NCI-H146 treated with DMSO at 0.1 percent for 48 hours (cell line): ENCODE results near the gene PC.

ENCODE experiments used
- DNase-seq: peaks from one replicate; lab custom pipeline; 2025; ENCODE audit not compliant: unreplicated experiment; lab: John Stamatoyannopoulos, UW

Gene PC

DNA sequence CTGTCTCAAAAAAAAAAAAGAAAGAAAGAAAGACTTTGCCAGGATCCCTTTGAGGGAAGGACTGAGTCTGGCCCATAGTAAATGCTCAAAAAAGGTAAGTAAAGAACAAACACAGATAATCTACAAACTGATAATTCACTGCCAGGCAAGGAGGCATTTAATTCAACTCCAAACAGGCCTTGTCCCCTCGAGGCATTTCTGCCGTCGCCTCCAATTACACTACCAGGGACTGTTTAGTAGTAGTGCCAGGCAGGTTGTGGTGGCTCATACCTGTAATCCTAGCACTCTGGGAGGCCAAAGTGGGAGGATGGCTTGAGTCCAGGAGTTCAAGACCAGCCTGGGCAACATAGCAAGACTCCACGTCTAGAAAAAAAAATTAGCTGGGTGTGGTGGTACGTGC, 43.7 kb downstream of the PC start:
- no peak for DNase-seq

DNA sequence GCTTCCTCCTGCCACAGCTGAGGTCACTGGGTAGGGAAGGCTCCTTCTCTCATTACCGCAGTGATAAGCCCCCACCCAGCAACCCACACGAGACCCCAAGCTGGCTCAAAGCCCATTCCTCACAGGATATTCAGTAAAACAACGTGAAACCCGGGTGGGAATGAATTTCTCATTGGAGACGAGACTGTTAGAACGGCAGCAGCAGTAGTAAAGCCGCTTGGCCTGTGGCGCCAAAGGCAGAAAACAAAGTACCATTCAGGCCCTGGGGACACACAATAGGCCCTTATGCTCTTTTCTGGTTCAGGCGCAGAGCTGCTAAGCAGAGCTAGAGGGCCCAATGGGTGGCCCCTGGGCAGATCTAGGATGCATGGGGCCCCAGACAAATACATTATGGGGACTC, 45.3 kb downstream of the PC start:
- DNase-seq: no peak

DNA sequence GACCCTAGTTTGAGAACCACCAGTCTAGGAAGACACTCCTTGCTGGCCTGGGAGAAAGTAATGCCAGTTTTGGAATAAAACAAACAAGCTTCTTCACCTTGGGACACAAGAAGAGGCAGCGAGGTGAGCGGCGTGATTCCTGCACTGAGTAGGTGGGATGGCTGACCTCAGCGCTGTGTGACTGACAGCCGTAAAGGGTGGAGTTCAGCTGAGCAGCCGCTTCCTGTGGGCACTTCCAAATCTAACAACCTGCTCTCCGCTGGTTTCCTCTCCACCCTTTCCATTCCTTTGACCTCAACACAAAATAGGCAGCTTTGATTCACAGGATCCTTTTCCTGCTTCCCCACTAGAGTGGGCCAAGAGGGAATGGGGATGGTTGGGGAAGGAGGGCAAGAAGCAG, 45.8 kb downstream of the PC start:
- no peak for DNase-seq

DNA sequence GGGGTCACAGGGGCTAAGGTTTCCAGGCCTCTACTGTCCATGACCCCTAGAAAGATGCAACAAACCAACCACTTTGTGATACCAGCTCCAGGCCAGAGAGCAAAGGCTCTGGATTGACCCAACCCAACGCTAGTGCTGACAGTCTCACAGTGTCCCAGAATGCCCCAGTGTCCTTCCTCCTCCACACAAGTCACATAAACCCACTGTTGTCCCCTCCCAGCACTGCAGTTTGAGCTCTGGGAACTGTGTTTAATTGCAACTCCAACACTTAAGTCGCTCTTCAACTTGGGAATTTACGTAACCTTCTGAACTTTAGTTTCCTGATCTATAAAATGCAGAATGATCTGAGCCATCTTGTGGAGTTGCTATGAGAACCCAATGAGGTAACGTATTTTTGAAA, 47.5 kb downstream of the PC start:
- DNase-seq: no peak

DNA sequence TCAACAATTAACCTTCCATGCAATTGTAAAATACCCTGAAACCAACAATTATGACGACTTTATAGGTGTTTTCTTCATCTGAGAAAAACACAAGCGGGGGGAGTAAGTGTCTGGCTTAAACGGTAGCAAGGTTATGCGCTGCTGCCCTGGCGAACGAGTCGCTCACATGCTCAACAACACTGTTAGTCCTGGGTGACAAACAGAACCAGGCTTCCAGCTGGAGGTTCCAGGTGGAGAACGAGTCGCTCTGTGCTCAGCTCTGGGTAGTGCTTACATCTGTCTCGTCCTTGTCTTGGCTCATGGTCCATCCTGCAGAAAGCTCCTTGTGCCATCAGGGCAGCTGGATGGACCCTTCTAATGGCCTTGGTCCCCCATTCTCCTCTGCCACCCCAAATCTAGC, 48.2 kb downstream of the PC start:
- DNase-seq: no peak

DNA sequence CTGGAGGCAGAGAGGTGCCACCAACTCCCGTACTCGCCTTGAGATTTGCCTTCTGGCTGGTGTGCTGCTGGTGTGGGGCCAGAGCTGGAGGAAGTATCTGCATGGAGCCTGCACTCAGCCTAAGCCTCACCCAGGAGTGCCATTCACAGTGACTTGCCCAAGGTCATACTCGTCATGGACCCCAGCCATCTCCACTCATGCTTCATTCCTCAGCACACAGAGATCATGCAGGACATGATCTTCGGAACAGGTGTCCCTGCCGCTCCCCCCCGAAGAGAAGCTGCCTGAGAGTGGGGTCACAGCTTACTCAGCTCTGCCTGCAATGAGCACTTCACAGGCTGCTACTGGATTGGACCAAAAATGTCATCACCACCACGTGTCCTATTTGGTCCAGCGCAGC, 49.0 kb downstream of the PC start:
- no peak for DNase-seq

DNA sequence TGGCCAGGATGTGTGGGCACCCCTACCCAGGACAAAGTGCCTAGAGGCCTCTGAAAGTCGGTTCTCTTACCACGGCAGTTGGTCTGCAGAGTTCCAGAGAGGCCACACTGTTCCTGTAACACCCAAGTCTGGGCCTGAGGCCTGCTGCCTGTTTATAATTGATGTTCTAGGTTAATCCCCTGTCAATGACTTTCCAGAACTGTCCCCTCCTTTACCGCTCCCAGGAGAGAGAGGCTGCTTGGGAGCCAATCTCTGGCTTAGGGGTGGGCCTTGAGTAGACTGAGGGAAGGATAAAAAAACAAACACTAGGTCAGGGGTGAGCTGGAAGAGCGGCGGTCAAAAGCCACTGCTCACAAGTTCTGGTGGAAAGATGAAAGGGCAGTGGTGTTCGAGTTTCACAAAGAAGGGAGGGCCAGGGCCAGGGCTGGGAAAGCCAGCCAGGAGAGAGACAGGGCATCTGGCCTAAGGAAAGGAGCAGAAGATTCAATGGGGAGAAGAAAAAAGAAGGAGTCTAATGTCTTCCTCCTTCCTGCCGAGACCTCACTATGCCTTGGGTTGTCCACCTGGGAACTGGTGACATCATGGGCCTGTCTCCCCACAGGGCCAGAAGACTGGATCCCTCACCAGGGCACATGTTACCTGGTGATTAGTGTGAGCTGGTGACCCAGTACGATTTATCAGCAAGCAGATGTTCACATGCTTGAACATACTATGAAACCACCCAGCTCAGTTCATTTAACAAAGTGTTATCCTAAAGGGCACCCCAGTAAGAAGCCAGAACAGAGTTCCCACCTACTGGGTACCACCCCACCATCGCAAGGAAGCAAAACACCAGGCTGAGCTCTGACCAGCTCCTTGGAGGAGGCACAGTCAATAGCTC, 50.2 kb downstream of the PC start:
- no peak for DNase-seq

DNA sequence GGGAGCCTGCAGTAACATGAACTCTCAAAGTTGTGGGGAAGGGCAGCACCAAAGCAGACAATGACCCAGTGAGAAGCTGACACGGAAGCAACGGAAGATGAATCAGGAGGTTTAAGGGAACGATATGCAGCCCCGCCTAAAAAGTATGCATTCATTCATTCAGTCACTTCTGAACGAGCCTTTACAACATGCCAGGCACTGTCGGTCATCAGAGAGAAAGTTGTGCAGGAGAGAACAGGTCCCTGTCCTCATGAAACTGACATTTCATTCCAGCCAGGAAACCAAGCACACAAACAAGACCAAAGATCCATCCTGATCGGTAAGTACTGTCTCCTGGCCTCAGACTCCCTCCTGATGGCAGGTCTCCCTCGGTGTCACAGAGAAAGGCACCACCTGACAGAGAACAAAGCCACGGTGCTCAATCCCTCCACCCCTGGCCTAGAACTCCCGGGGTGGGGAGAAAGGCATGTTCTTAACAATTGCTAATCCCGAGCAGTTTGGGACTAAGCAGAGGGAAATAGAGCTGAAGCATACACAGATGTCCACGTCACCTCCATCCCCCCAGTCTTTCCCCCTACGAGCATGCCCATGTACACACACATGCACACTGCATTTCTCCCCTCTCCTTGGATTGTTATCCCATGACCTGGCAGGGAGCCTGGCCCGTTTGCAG, 52.0 kb downstream of the PC start:
- DNase-seq: no peak

DNA sequence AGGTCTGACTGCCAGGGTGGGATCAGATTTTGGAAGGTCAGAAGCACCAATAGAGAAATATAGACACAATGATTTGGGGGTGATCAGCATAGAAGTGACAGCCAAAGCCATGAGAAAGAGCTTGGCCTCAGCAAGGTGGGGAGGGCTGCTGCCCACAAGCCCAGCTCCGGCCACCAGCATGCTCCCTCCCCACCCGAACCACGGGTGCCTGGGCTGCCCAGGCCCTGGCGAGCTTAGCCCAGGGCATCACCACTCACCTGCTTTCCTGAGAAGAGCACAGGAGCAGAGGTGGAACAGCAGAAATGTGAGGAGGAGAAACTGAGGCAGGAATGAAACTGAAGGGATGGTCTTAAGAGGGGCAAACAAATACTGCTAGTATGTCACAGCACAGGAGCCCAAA, 52.6 kb downstream of the PC start:
- no peak for DNase-seq

DNA sequence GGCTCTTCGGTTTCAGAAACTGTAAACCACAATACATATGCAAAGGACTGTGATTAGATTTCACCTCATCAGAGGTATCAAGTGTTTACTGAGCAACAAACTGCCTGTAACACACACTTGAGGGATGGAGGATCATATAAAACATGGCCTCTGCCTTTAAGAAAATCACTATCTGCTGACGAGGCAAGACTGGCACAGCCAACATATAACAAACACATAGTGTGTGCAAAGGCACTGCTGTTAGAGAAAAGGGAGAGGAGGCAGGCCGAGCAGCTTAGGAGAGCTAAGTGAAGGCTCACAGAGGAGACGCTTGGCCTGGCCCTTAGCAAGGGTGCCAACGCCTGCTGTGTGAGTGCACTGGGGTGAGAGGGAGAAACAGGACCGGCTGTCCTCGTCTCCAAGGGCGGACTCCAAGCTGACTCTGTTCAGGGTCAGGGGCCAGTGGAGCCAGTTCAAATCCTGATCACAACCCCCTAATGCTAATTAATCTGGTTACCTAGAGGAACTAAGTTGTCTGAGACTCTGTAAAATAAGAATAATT, 53.1 kb downstream of the PC start:
- DNase-seq: no peak

DNA sequence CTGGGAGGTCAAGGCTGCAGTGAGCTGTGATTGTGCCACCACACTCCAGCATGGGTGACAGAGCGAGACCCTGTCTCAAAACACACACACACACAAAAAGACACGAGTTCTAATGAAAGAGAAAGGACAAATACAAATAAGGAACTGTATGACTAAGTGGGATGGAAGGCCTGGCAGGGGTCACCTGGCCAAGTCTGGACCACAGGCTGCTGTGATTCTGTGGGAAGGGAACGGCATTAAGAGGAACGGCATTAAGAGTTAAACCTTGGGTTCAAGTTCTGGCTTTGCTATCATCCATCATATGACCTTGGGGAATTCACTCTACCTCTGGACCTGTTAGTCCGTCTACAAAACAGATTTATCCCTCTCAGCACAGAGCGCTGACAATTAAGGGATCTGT, 53.6 kb downstream of the PC start:
- DNase-seq: no peak

DNA sequence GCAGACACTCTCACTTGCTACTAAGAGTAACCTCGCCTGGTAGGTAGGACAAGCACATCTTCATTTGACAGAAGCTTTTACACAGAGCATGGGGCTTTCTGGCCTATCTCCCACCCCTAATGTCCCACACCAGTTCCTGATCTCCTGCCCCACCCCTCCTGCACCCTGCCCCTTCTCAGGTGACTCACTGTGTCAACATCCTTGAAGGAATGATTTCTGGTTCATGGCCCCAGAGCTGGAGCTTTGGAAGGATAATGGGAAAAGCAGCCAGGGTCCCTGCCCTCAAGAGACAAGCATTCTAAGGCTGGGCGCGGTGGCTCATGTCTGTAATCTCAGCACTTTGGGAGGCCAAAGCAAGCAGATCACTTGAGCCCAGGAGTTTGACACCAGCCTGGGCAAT, 54.1 kb downstream of the PC start:
- DNase-seq: no peak

DNA sequence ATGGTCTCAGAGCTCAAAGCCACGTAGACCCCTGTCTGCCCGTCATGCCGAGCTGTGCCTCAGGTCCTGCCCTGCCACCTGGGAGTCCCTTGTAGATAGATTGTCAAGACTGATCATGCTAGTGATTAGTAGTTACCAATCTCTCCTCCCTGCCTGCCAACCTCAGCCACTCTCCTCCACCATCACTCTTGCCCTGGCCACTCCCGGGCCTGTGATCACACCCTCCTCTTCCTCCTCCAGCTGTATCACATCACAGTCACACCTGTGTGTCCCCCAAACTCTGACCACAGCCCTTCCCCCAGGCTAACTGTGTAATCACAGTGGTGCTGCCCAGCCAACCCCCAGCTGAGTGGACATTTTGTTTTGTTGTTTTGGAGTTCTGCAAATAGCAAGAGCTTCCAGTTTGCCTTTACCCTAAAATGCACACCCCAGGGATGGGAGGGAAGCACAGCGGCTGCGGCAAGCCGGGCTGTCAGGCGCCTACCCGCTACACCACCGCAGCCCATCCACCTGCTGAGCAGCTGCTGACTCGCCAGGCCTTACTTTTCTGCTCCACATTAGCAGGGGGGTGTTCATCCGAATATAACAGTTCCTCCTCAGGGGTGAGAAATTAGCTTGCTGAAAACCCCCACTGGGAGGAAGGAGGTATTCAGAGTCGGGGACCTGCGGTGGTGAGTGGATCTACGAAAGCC, 55.6 kb downstream of the PC start:
- DNase-seq: no peak

DNA sequence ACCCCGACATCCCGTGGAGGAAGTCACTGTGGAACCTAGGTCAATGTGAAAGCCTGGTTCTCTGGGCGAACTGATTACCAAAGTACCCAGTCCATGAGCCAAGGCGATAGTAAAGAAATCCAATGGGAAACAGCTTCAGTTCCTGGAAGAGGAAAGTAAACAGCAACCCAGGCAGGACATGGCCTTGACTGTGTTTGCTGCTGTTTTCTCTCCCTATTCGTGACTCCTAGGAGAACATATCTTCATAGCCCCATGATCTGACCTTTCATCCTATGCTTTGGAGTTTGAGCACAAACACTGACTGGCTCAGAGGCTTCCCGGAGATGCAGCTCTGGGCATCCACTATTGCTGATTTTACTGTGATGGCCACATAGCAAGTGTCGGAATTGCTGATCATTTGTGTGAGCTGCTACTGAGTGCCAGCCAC, 56.2 kb downstream of the PC start:
- DNase-seq: no peak

DNA sequence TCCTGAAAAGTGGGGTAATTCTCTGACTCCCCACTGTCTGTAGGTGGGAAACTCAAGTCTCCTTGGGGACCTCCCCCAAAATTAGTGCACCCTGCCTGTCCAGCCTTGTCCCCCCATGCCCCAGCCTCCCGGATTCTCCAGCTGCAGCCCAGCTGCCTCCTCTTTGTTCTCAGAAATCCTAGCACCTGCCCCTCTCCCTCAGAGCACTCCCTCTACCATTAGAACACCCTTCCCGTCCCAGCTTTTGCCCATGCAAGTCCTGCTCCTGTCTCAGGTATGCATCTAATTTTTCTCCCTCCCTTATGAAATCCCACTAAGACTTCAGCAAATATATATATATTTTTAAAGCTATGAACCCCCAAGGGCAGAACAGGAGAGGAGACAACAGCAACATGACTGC, 64.0 kb downstream of the PC start:
- peak; percentile 51 for DNase-seq

DNA sequence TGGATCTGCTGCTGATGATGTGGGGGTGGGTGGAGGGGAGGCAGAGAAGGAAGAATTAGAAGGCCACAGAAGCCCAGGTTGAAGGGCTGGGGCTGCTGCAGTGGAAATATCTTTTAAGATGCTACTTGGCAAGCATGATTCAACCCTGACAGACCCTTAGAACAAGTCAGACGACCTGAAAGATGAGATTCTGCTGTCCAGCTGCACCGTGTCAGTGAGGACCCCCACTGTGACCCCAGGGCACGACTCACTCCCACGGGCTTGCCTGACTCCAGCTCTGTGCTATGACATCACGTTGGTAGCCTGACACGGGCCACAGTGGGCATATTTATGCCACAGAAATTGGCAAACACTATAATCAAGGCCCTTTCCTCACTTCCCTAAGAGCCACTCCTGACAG, 65.3 kb downstream of the PC start:
- no peak for DNase-seq

DNA sequence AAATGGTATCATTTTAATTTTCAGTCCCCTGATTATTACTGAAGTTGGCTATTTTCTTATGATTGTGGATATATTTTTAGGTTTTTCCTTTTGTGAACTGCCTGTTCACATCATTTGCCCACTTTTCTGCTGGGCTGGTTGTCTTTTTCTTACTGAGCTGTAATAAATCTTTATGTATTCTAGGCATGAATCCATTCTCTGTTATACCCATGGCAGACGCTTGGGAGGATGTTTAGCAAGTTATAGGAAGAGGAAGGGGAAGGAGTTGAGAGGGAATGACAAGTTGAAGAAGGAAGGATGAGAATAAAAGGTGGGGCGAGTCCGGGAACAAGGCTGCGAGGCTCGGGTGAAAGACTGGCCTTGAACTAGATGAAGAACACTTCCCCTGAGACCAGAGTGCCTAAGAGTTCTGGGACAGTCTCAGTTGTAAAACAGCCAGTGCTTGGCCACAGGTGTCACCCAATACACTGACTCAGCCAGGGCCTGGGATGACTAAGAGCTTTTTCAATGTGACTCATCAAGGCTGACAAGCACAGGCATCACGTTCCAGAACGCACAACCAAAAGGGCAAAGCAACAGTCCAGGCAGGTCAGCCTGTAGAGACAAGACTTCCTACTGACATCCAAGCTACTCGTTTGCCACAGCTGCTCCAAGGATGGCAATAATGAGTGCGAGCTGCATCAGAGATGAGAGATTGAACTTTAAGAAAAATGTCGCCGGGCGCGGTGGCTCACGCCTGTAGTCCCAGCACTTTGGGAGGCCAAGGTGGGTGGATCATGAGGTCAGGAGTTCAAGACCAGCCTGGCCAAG, 66.1 kb downstream of the PC start:
- no peak for DNase-seq

DNA sequence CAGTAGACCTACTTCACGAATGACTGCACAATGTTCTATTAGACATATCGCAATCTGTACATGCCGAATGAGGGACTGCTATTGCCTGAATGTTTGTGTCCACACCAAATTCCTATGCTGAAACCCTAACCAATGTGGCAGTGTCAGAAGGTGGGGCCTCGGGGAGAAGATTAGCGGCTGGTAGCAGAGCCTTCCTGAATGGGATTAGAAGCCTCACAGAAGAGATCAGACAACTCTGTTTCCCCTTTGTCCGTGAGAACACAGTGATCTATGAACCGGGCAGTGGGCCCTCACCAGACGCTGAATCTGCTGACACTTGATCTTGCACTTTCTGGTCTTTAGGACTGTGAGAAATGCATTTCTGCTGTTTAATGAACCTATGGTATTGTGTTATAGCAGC, 68.2 kb downstream of the PC start:
- no peak for DNase-seq

DNA sequence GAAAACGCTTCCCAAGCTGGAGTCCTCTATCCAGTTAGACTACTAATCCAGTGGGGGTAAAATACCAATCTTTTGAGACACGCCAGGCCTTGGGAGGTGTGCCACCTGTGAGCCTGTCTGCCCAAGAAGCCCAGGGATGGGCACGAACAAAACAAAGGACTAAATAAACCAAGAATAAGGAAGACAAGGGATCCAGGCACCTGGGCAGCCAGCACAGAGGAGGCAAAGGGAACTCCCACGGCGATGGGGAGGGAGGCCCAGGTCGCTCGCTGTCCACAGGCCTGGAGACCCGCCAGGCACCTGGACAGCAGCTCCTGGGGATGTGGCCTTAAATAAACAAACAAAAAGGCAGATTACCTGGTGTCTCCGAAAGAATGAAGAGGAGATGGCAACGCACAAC, 69.9 kb downstream of the PC start:
- peak; percentile 37 for DNase-seq

DNA sequence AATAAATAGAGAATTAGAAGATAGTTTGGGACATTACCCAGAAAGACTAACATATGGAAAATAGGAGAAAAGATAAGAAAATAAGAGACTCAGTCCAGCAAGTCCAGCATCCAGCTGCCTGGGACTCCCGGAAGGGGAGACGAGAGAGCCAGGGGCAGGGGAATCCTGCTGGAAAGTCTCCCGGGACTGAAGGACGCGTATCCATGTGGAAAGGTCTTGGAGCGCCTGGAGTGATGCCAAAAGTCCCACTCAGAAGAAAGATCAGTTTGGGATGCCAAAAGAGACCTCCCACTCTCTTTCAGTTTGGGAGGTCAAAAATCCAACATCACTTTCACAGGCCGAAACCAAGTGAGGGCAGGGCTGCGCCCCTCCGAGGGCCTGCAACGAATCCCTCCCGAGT, 70.7 kb downstream of the PC start:
- DNase-seq: no peak

DNA sequence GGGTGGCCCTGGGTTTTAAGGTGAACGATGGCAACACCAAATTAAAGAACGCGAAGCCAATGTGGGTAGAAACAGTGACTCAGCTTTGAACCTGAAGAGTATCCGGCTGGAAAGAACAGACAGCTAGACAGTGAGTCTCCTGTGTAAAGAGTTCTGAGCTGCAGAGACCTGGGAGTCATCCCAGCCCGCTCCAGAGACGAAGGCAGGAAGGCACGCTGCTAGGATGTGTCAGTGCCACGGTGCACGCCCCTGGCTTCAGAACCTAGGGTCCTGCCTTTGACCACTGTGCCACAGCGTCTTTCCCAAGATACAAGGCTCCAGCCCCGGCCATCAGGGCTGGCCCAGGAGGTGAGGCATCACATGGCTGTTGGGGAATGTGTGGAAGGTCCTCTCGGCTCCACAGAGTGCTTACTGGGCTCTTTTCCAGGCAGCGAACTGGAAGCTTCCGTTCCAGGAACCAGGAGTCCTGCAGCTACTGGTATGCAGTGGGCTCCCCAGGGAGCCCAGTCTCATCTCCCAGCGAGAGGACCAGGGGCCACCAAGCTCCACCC, 71.4 kb downstream of the PC start:
- no peak for DNase-seq
